Osteocyte (in vitro differentiated cells): ENCODE data around the gene B4GALNT4. TPM values are rescaled to one million over a fixed set of nuclear protein-coding genes. Genes with fewer than 3 reads are reported as not detected.

Experiments
- DNase-seq: peaks from one replicate; pipeline ENCODE4 v3.0.0; 2021; ENCODE audit warnings: mixed read lengths; ENCODE audit not compliant: unreplicated experiment; ENCODE audit errors: extremely low spot score
- H3K27ac Mint-ChIP-seq: one replicate; pipeline ENCODE4 v1.8.0; 2021; ENCODE audit warnings: mild to moderate bottlenecking, mixed read lengths; ENCODE audit not compliant: unreplicated experiment
- H3K27me3 Mint-ChIP-seq: one replicate; pipeline ENCODE4 v1.8.0; 2021; ENCODE audit warnings: mixed read lengths; ENCODE audit not compliant: unreplicated experiment
- H3K36me3 Mint-ChIP-seq: one replicate; pipeline ENCODE4 v1.8.0; 2021; ENCODE audit warnings: mixed read lengths; ENCODE audit not compliant: unreplicated experiment
- H3K4me1 Mint-ChIP-seq: one replicate; pipeline ENCODE4 v1.8.0; 2021; ENCODE audit warnings: mixed read lengths; ENCODE audit not compliant: unreplicated experiment
- H3K4me3 Mint-ChIP-seq: one replicate; pipeline ENCODE4 v1.8.0; 2021; ENCODE audit warnings: mild to moderate bottlenecking, moderate library complexity, mixed read lengths; ENCODE audit not compliant: unreplicated experiment
- H3K9me3 Mint-ChIP-seq: one replicate; pipeline ENCODE4 v1.8.0; 2021; ENCODE audit warnings: mixed read lengths; ENCODE audit not compliant: unreplicated experiment
- CTCF ChIP-seq: fragments of 200-600 bp; sonication (generic); IDR thresholded peaks from 2 replicates; pipeline ENCODE4 v1.5.0; 2021; ENCODE audit warnings: antibody characterized with exemption, mild to moderate bottlenecking, moderate library complexity
- total RNA-seq: library from RNA; stranded (reverse); gene quantifications from 2 replicates; pipeline ENCODE4 v1.2.1, GENCODE V29; 2021

Gene B4GALNT4
- total RNA-seq, 1 donor from 2014 or later = 63.3 TPM

- DNase-seq = no peak
- Mint-ChIP-seq H3K4me3 (no peak overlapping the region), H3K4me1 (no peaks in the 10 kb centered on the region), H3K9me3 (no peaks in the 10 kb centered on the region), H3K27ac (no peak overlapping the region), H3K36me3 (no peaks in the 10 kb centered on the region), H3K27me3 (peaks cover 9% of the 10 kb centered on the region)
- no peak for TF ChIP-seq CTCF
These were observed 56.0 kb downstream of the B4GALNT4 start for GRCh38 chr11:425301-425700.

GRCh38 chr11:426851-427250, 57.6 kb downstream of the B4GALNT4 start:
- Mint-ChIP-seq H3K4me1 (no peaks in the 10 kb centered on the region), H3K27ac (no peak overlapping the region), H3K9me3 (no peaks in the 10 kb centered on the region), H3K4me3 (no peak overlapping the region), H3K27me3 (peaks cover 9% of the 10 kb centered on the region), H3K36me3 (no peaks in the 10 kb centered on the region)
- TF ChIP-seq CTCF = no peak
- DNase-seq = no peak

- H3K4me1 Mint-ChIP-seq = no peaks in the 10 kb centered on the region
- no peak overlapping the region for H3K27ac Mint-ChIP-seq
- no peaks in the 10 kb centered on the region for H3K36me3 Mint-ChIP-seq
- no peak overlapping the region for H3K4me3 Mint-ChIP-seq
- no peaks in the 10 kb centered on the region for H3K9me3 Mint-ChIP-seq
- no peak for TF ChIP-seq CTCF
- H3K27me3 Mint-ChIP-seq = peaks cover 9% of the 10 kb centered on the region
- DNase-seq = no peak
These were observed 59.0 kb downstream of the B4GALNT4 start for GRCh38 chr11:428295-428694.

GRCh38 chr11:429391-429790, 60.1 kb downstream of the B4GALNT4 start:
- peaks cover 8% of the 10 kb centered on the region for H3K27me3 Mint-ChIP-seq
- no peak overlapping the region for H3K4me3 Mint-ChIP-seq
- no peak overlapping the region for H3K27ac Mint-ChIP-seq
- H3K4me1 Mint-ChIP-seq = no peaks in the 10 kb centered on the region
- no peak for DNase-seq
- no peaks in the 10 kb centered on the region for H3K9me3 Mint-ChIP-seq
- H3K36me3 Mint-ChIP-seq = no peaks in the 10 kb centered on the region
- no peak for TF ChIP-seq CTCF

GRCh38 chr11:429931-430456, 60.7 kb downstream of the B4GALNT4 start:
- Mint-ChIP-seq H3K27me3 (peaks cover 4% of the 10 kb centered on the region), H3K4me1 (no peaks in the 10 kb centered on the region), H3K9me3 (no peaks in the 10 kb centered on the region), H3K36me3 (no peaks in the 10 kb centered on the region), H3K4me3 (no peak overlapping the region), H3K27ac (no peak overlapping the region)
- no peak for DNase-seq
- no peak for TF ChIP-seq CTCF

Other genes starting within 250 kb of the B4GALNT4 start
- gene SCGB1C1, start 176.4 kb upstream of the B4GALNT4 start, total RNA-seq = not detected in 2 replicates
- gene BET1L, start 162.1 kb upstream of the B4GALNT4 start, total RNA-seq = 54.6 and 59.3 TPM in 2 replicates
- 105 and 125 TPM in 2 replicates for gene RIC8A, start 161.8 kb upstream of the B4GALNT4 start, total RNA-seq
- 23.2 and 25.7 TPM in 2 replicates for gene SIRT3, start 133.2 kb upstream of the B4GALNT4 start, total RNA-seq
- 115 and 126 TPM in 2 replicates for gene PSMD13, start 132.5 kb upstream of the B4GALNT4 start, total RNA-seq
- not detected in 2 replicates for gene NLRP6, start 91.1 kb upstream of the B4GALNT4 start, total RNA-seq
- 39.9 and 43.4 TPM in 2 replicates for gene PGGHG, start 80.4 kb upstream of the B4GALNT4 start, total RNA-seq
- gene IFITM5, start 70.0 kb upstream of the B4GALNT4 start, total RNA-seq = not detected in 2 replicates
- 671 and 698 TPM in 2 replicates for gene IFITM2, start 61.7 kb upstream of the B4GALNT4 start, total RNA-seq
- gene IFITM1, start 55.5 kb upstream of the B4GALNT4 start, total RNA-seq = 352 and 355 TPM in 2 replicates
- gene IFITM3, start 48.6 kb upstream of the B4GALNT4 start, total RNA-seq = 1,725 and 1,814 TPM in 2 replicates
- 0.40 and 0.50 TPM in 2 replicates for gene PKP3, start 24.7 kb downstream of the B4GALNT4 start, total RNA-seq
- gene SIGIRR, start 45.5 kb downstream of the B4GALNT4 start, total RNA-seq = 27.0 and 28.0 TPM in 2 replicates
- not detected in 2 replicates for gene ANO9, start 72.5 kb downstream of the B4GALNT4 start, total RNA-seq
- gene PTDSS2, start 80.8 kb downstream of the B4GALNT4 start, total RNA-seq = 55.3 and 56.1 TPM in 2 replicates
- 151 and 160 TPM in 2 replicates for gene RNH1, start 137.7 kb downstream of the B4GALNT4 start, total RNA-seq
- gene HRAS, start 166.1 kb downstream of the B4GALNT4 start, total RNA-seq = 68.3 and 69.4 TPM in 2 replicates
- gene LRRC56, start 168.0 kb downstream of the B4GALNT4 start, total RNA-seq = 3.2 and 3.7 TPM in 2 replicates
- gene LMNTD2, start 191.2 kb downstream of the B4GALNT4 start, total RNA-seq = 6.0 and 6.4 TPM in 2 replicates
- gene RASSF7, start 191.5 kb downstream of the B4GALNT4 start, total RNA-seq = 8.0 and 9.3 TPM in 2 replicates
- 31.5 TPM in 2 replicates for gene PHRF1, start 207.0 kb downstream of the B4GALNT4 start, total RNA-seq
- 14.4 and 15.4 TPM in 2 replicates for gene IRF7, start 246.5 kb downstream of the B4GALNT4 start, total RNA-seq